K562 treated with DMSO at 1 percent for 4 hours (cell line): ENCODE results near the gene ZKSCAN1. TPM values are rescaled to one million over a fixed set of nuclear protein-coding genes. Genes with fewer than 3 reads are reported as not detected.

Experiments used
- total RNA-seq: library from RNA; unstranded; fragments of 300-600 nt; gene quantifications from 2 replicates; pipeline ENCODE4 v1.2.3, GENCODE V29; 2022; ENCODE audit not compliant: insufficient read depth

The ZKSCAN1 gene
- 15.1 and 17.2 TPM in 2 replicates for total RNA-seq

DNA sequence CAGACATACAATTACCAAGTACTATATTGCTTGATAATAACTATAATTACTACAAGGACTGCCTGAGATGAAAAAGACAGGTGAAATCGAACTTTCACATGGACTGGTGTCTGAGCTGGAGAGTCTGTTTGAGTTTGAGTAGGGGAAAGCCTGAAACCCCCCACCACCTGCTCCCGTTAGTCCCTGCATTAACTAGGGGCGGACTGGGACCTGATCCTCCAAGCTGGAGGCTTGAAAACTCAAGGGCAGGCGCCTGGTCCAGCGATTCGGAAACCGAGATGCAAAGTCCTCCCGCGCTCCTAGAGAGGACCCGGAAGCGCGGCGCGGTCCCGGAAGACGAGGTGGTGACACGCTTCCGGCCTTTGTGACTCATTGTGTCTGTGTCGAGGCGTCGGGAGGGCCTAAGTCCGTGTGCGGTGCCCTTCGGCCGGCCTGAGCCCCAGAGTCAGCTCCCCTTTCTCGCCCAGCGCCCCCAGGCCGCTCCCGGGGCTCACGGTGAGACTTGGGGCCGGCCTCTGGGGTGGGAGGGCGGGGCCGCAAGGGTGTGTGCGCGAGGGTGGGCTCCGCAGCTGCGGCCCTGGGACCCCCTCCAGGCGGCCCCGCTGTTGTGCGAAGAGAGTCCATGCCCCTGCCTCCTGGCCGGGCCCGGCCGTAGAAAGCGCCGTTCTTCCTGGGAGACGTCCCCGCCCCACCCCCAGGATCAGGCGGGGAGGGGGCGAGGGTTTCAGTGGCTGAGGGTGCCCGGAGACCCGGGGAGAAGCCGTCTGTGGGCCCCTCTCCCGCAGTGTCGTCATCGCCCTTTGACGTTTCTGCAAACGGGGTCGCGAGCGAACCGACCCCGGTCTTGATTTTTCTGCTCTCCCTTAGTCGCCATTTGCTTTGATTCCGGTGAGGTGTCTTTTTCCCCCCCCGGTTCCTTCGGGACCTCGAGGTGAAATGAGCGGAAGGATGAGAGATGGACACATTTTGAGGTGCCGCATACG is at the start of gene ZKSCAN1:
TSS of gene ZKSCAN1 (plus strand) at position 365 of the 983 bp plus-strand sequence. CDS start 7,911 bp downstream, outside the sequence.

DNA sequence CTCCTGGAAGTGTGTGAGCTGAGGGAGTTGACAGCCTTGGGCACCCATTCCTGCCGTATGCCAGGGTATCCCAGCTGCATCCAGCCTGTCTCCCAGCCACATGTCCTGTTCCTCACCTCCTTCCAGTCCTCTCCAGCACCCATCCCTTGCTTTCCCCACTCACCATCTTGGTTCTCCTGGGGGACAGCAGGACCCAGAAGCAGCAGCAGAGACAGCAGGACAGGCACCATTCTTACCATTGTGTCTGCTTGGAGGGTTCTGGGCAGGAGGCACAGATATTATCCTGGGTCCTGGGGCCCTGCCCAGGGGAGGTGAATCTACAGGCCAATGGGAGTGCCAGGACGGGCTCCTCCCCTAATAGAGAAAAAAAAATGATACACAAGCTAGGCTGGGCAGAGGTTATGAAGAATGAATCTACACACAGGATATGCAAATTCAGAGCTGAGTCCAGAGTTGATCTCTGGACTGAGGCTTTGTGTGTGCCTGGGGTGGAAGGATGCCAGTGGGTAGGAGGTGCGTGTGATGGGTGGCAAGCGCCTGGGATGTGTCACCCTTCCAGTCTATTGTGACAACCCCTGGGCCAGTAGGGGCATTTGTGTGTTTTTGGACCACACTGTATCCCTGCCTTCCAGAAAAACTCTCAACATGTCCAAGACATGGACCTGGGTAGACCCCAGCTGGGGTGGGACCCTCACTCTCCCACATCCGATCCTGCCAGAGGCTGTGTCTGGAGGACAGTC is 39.4 kb upstream of the ZKSCAN1 start, which contains the start of gene AZGP1:
TSS of gene AZGP1 (minus strand) at position 250 of the 740 bp plus-strand sequence. CDS start at position 239, 11 bp downstream.

DNA sequence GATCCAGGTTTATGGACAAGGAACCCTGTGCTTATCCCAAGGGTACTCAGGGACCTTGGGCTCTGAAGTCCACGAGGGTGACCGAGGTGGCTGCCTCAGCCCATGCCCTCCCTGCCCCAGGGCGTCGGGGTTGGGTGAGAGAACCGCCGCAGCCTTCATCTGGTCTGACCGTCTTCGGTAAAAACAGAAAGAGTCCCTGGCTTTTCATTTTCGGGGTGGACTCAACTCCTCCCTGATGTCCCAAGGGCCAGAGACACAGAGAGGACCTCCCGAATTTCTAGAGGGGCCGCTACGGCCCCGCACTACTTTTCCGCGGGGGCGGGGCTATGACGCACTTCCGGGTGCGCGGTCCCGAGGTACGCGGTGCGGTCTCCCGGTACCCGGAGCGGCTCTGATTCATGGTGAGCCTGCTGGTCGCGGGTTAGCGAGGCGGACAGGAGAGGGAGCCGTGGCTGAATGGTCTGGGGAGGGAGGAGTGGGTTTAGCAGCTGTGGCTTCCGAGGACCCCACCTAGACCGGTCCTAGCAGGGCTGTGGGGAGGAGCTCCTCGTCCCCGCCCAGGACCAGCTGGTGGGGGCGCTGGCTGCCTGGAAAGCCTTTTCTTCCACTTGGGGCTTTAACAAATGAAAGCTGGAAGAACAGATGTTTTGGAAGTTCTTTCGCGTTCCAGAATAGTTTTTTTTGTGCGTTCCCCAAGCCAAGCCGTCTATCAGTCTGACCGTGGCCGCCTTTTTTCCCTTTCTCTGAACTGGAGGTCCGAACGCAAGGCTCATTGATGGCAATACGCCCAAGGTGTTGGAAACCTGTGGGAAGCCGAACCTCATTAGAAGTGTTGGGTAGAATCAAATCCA is 34.3 kb downstream of the ZKSCAN1 start, which contains the start of gene ZSCAN21:
TSS of gene ZSCAN21 (plus strand) at position 334 of the 851 bp plus-strand sequence. CDS start 7,233 bp downstream, outside the sequence.

DNA sequence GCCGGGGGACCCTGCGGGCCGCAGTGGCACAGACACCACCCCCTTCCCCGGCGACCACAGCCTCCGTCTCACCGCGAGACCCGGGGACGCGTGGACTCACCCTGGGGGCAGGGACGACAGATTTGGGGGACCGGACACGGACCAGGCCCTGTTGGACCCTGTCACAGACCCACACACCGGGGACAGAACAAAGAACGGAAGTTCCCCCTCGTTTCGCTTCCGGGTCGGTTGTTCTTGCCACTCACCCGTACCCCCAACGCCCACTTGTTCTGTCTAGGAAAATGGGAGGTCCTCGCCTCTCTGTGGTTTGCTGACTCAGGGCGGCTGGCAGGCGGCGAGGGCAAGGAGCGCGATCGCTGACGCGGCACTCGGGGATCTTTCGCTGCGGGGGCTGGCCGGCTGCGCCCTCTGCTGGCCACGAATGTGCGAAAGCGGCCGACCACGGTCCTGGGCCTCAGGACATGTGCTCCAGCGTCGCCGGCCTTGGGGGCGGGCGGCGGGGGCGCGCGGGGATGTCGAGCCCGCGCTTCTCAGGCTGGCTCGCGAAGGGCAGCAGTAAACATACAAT is 66.2 kb downstream of the ZKSCAN1 start, which contains the start of gene ZNF3:
TSS of gene ZNF3 (minus strand) at position 189 of the 568 bp plus-strand sequence. CDS start 4,366 bp downstream, outside the sequence.

DNA sequence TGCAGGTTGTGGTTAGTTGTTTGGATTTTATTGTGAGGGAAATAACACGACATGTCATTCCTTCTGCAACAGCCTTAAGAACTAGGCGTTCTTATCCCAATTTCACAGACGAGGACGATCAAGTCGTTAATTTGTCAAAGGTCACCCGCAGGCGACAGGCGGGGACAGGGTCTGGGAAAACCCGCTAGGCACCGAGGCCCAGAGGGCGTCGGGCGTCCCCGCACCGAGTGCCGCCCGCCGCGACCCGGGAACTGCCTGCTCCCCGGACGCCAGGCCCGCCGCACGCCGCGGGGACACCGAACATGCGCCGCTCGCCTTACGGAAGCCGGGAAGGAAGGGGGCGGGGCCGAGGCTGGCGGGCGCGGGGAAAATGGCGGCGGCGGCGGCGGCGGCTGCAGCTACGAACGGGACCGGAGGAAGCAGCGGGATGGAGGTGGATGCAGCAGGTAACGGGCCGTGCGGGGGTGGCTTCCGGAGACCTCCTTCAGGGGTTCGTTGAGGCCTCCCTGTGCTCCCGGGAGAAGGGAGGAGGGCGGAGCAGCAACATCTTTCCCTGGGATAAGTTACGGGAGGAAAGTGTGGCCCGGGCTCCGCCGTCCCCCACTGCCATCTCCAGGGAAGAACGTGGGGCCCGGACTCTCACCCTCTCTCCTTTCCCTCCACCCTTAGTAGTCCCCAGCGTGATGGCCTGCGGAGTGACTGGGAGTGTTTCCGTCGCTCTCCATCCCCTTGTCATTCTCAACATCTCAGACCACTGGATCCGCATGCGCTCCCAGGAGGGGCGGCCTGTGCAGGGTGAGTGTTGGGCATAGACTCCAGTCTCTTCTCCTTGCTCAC is 73.4 kb downstream of the ZKSCAN1 start, which contains the start of gene COPS6:
TSS of gene COPS6 (plus strand) at position 349 of the 837 bp plus-strand sequence. CDS start at position 371, 22 bp downstream.

Other genes starting within 250 kb of the ZKSCAN1 start
- gene CYP3A4, start 231.4 kb upstream of the ZKSCAN1 start, total RNA-seq = not detected in 2 replicates
- gene CYP3A43, start 187.6 kb upstream of the ZKSCAN1 start, total RNA-seq = not detected in 2 replicates
- gene OR2AE1, start 138.6 kb upstream of the ZKSCAN1 start, total RNA-seq = not detected in 2 replicates
- gene TRIM4, start 96.1 kb upstream of the ZKSCAN1 start, total RNA-seq = 35.4 and 35.7 TPM in 2 replicates
- gene GJC3, start 86.0 kb upstream of the ZKSCAN1 start, total RNA-seq = not detected in 2 replicates
- gene AZGP1, start 39.6 kb upstream of the ZKSCAN1 start, total RNA-seq = not detected in 2 replicates
- 8.1 and 8.9 TPM in 2 replicates for gene ZSCAN21, start 34.2 kb downstream of the ZKSCAN1 start, total RNA-seq
- gene ZNF3, start 66.1 kb downstream of the ZKSCAN1 start, total RNA-seq = 17.9 and 23.2 TPM in 2 replicates
- gene COPS6, start 73.4 kb downstream of the ZKSCAN1 start, total RNA-seq = 158 and 176 TPM in 2 replicates
- gene MCM7, start 85.8 kb downstream of the ZKSCAN1 start, total RNA-seq = 544 and 550 TPM in 2 replicates
- 10.1 and 12.3 TPM in 2 replicates for gene AP4M1, start 86.0 kb downstream of the ZKSCAN1 start, total RNA-seq
- gene TAF6, start 103.8 kb downstream of the ZKSCAN1 start, total RNA-seq = 83.4 and 94.5 TPM in 2 replicates
- gene CNPY4, start 104.0 kb downstream of the ZKSCAN1 start, total RNA-seq = 4.1 and 6.5 TPM in 2 replicates
- gene MBLAC1, start 111.4 kb downstream of the ZKSCAN1 start, total RNA-seq = 1.5 and 1.9 TPM in 2 replicates
- gene LAMTOR4, start 133.3 kb downstream of the ZKSCAN1 start, total RNA-seq = 305 and 308 TPM in 2 replicates
- 15.4 and 28.7 TPM in 2 replicates for gene TRAPPC14, start 143.1 kb downstream of the ZKSCAN1 start, total RNA-seq
- 2.3 and 3.4 TPM in 2 replicates for gene GAL3ST4, start 153.0 kb downstream of the ZKSCAN1 start, total RNA-seq
- 0.82 and 4.1 TPM in 2 replicates for gene GPC2, start 161.8 kb downstream of the ZKSCAN1 start, total RNA-seq
- gene STAG3, start 162.3 kb downstream of the ZKSCAN1 start, total RNA-seq = 5.7 TPM in 2 replicates
- gene PVRIG, start 204.4 kb downstream of the ZKSCAN1 start, total RNA-seq = not detected in 2 replicates